ENCODE data around the gene AQP4. TPM values are rescaled to one million over a fixed set of nuclear protein-coding genes. Genes with fewer than 3 reads are reported as not detected.
A peak's percentile ranks its signal among the peaks of the same experiment; 100 is the strongest.

The AQP4 gene
- total RNA-seq, 4 donors from 2014 or later, result 0.23 TPM; not detected in 3

GRCh38 chr18:26832302-26832701 is 33.2 kb downstream of the AQP4 start:
- H3K27me3 ChIP-seq, result no peaks in the 10 kb centered on the region
- intact Hi-C loops (cut with DNase I), result no loop called here
- H3K27ac ChIP-seq, result no peak overlapping the region
- DNase-seq, result no peak
- H3K4me1 ChIP-seq, result no peaks in the 10 kb centered on the region
- H3K36me3 ChIP-seq, result no peaks in the 10 kb centered on the region
- WGBS, 2 donors, result 89 to 100% methylated on average over 11 of the region's 11 CpGs
- no peak overlapping the region for H3K4me3 ChIP-seq
- no peaks in the 10 kb centered on the region for H3K9me3 ChIP-seq
- TF ChIP-seq POLR2A (IDR thresholded peaks at IDR 0.05) (no peak), CTCF (IDR thresholded peaks at IDR 0.05) (no peak)

GRCh38 chr18:26827581-26827980 is 37.9 kb downstream of the AQP4 start:
- no peak overlapping the region for H3K27ac ChIP-seq
- no peak for DNase-seq
- 68 to 77% methylated on average over 3 of the region's 3 CpGs for WGBS, 2 donors
- H3K36me3 ChIP-seq, result no peaks in the 10 kb centered on the region
- no peak for TF ChIP-seq POLR2A (IDR thresholded peaks at IDR 0.05)
- no peak for TF ChIP-seq CTCF (IDR thresholded peaks at IDR 0.05)
- no peaks in the 10 kb centered on the region for H3K27me3 ChIP-seq
- no peaks in the 10 kb centered on the region for H3K9me3 ChIP-seq
- intact Hi-C loops (cut with DNase I), result no loop called here
- H3K4me3 ChIP-seq, result no peak overlapping the region
- no peaks in the 10 kb centered on the region for H3K4me1 ChIP-seq

GRCh38 chr18:26826656-26827235 is 38.8 kb downstream of the AQP4 start:
- H3K4me1 ChIP-seq, result no peaks in the 10 kb centered on the region
- no peak overlapping the region for H3K4me3 ChIP-seq
- DNase-seq, result no peak
- TF ChIP-seq CTCF (IDR thresholded peaks at IDR 0.05) (no peak), POLR2A (IDR thresholded peaks at IDR 0.05) (no peak)
- WGBS, 2 donors, result 48 to 58% methylated on average over 6 of the region's 6 CpGs
- H3K27ac ChIP-seq, result no peak overlapping the region
- intact Hi-C loops (cut with DNase I), result no loop called here
- no peaks in the 10 kb centered on the region for H3K36me3 ChIP-seq
- no peaks in the 10 kb centered on the region for H3K9me3 ChIP-seq
- no peaks in the 10 kb centered on the region for H3K27me3 ChIP-seq

- WGBS, 2 donors, result 60% methylated on average over 1 of the region's 1 CpG
- H3K27me3 ChIP-seq, result no peaks in the 10 kb centered on the region
- intact Hi-C loops (cut with DNase I), result no loop called here
- peaks cover 0 to 6% (median 0%) of the 10 kb centered on the region in 3 donors for H3K4me1 ChIP-seq
- TF ChIP-seq POLR2A (IDR thresholded peaks at IDR 0.05), result no peak
- TF ChIP-seq CTCF (IDR thresholded peaks at IDR 0.05), result no peak
- peak overlapping the region in 1 of 4 donors; percentile 1 for H3K27ac ChIP-seq
- no peaks in the 10 kb centered on the region for H3K36me3 ChIP-seq
- DNase-seq, result no peak
- H3K9me3 ChIP-seq, result peaks cover 0 to 14% (median 8%) of the 10 kb centered on the region in 3 donors
- H3K4me3 ChIP-seq, result no peak overlapping the region
Measured at GRCh38 chr18:26821181-26821580, 44.3 kb downstream of the AQP4 start.

- no peaks in the 10 kb centered on the region for H3K27me3 ChIP-seq
- no peaks in the 10 kb centered on the region for H3K36me3 ChIP-seq
- H3K4me3 ChIP-seq, result no peak overlapping the region
- 83 to 89% methylated on average over 1 of the region's 1 CpG for WGBS, 2 donors
- no peak overlapping the region for H3K27ac ChIP-seq
- DNase-seq, result no peak
- H3K4me1 ChIP-seq, result peaks cover 0 to 6% (median 0%) of the 10 kb centered on the region in 3 donors
- intact Hi-C loops (cut with DNase I), result no loop called here
- TF ChIP-seq CTCF (IDR thresholded peaks at IDR 0.05) (no peak), POLR2A (IDR thresholded peaks at IDR 0.05) (no peak)
- peaks cover 0 to 14% (median 8%) of the 10 kb centered on the region in 3 donors for H3K9me3 ChIP-seq
Measured at GRCh38 chr18:26819046-26819445, 46.5 kb downstream of the AQP4 start.
